K562 (cell line): ENCODE results near the gene TGM1. TPM values are rescaled to one million over a fixed set of nuclear protein-coding genes. Genes with fewer than 3 reads are reported as not detected.

Source experiments
- BHLHE40 ChIP-seq: IDR thresholded peaks from 2 replicates; pipeline ENCODE4 v1.6.1; 2011; ENCODE audit warnings: low read length, improper control_type of control experiment
- EP400 ChIP-seq: fragments of 450-650 bp; IDR thresholded peaks from 2 replicates; pipeline ENCODE4 v1.6.1; 2017; ENCODE audit warnings: antibody characterized with exemption, mild to moderate bottlenecking, moderate library complexity
- ESRRA ChIP-seq: fragments of 450-650 bp; IDR thresholded peaks from 2 replicates; pipeline ENCODE4 v1.6.1; 2014; ENCODE audit warnings: low read depth, mild to moderate bottlenecking, moderate library complexity, borderline replicate concordance
- MECOM ChIP-seq: fragments of 250-450 bp; sonication (Bioruptor Pico); IDR thresholded peaks from 2 replicates; pipeline ENCODE4 v1.8.0; 2022; ENCODE audit warnings: inconsistent platforms
- NR2F6 ChIP-seq: fragments of 450-650 bp; formaldehyde crosslinking; IDR thresholded peaks from 2 replicates; pipeline ENCODE4 v1.4.0; 2020; ENCODE audit warnings: mild to moderate bottlenecking
- RCOR1 ChIP-seq, 2 experiments: IDR thresholded peaks; 2 replicates each; pipeline ENCODE4 v1.6.1; 2012; ENCODE audit warnings: low read depth in 2 of 2, low read length in 2 of 2, borderline replicate concordance in 1 of 2, improper control_type of control experiment in 1 of 2
- SAP30 ChIP-seq: fragments of 200-600 bp; sonication (generic); IDR thresholded peaks from 2 replicates; pipeline ENCODE4 v1.6.1; 2012; ENCODE audit warnings: borderline replicate concordance, low read depth, mild to moderate bottlenecking, moderate library complexity, low read length, control low read depth, inconsistent platforms; ENCODE audit not compliant: insufficient read depth, poor library complexity, severe bottlenecking
- ZNF174 ChIP-seq: fragments of 250-450 bp; sonication (Bioruptor Pico); IDR thresholded peaks from 2 replicates; pipeline ENCODE4 v1.4.0; 2020; ENCODE audit warnings: mild to moderate bottlenecking
- polyA plus RNA-seq, 8 experiments: library from polyadenylated mRNA; depleted of rRNA in 4 of 8; stranded (reverse) in 5 of 8; unstranded in 3 of 8; fragments of >200 nt; fragmentation: Nextera tagmentation in 2 of 8; fragmentation: Illumina TruSeq in 1 of 8; extraction: Ambion mirVana in 2 of 8; extraction: Trizol in 1 of 8; gene quantifications; 2 replicates each; pipeline versions ENCODE4 v1.2.1 to v1.2.3, GENCODE V29; 2011 to 2014; ENCODE audit warnings: inconsistent platforms in 1 of 8, missing spikeins in 1 of 8
- total RNA-seq, 7 experiments: library from RNA; depleted of rRNA in 6 of 7; stranded (reverse); fragments of >200 nt in 6 of 7; fragmentation: Illumina TruSeq in 2 of 7; extraction: Trizol in 2 of 7; gene quantifications; 2 replicates each; pipeline versions ENCODE4 v1.2.1 to v1.2.3, GENCODE V29; 2011 to 2021; ENCODE audit warnings: low replicate concordance in 1 of 7
- TF ChIP-seq, protein P1 (sequence below): sonication (generic); formaldehyde crosslinking; IDR thresholded peaks from 2 replicates; pipeline ENCODE4 v1.8.1; 2023; ENCODE audit warnings: missing genetic modification reagents, mild to moderate bottlenecking, borderline replicate concordance
- TF ChIP-seq, protein P2 (sequence below): sonication (generic); formaldehyde crosslinking; IDR thresholded peaks from 2 replicates; pipeline ENCODE4 v1.8.0; 2022; ENCODE audit warnings: missing genetic modification reagents, mild to moderate bottlenecking, borderline replicate concordance
- TF ChIP-seq, protein P3 (sequence below): fragments of 250-450 bp; sonication (Bioruptor Pico); IDR thresholded peaks from 2 replicates; pipeline ENCODE4 v1.8.0; 2022; ENCODE audit warnings: moderate library complexity, mild to moderate bottlenecking, inconsistent platforms
- TF ChIP-seq, protein P4 (sequence below): fragments of 250-450 bp; sonication (Bioruptor Pico); IDR thresholded peaks from 2 replicates; pipeline ENCODE4 v1.8.0; 2022; ENCODE audit warnings: inconsistent platforms, mild to moderate bottlenecking, moderate library complexity, borderline replicate concordance
- TF ChIP-seq, protein P5 (sequence below): fragments of 250-450 bp; sonication (Bioruptor Pico); IDR thresholded peaks from 2 replicates; pipeline ENCODE4 v1.5.0; 2020; ENCODE audit warnings: mild to moderate bottlenecking, borderline replicate concordance

The TGM1 gene
- total and polyA plus RNA-seq, 9 of the 15 experiments (the other 6 are each of a cell fraction or from before 2014, with no cell fraction given), result 0.13 to 4.4 (median 0.88) TPM

DNA sequence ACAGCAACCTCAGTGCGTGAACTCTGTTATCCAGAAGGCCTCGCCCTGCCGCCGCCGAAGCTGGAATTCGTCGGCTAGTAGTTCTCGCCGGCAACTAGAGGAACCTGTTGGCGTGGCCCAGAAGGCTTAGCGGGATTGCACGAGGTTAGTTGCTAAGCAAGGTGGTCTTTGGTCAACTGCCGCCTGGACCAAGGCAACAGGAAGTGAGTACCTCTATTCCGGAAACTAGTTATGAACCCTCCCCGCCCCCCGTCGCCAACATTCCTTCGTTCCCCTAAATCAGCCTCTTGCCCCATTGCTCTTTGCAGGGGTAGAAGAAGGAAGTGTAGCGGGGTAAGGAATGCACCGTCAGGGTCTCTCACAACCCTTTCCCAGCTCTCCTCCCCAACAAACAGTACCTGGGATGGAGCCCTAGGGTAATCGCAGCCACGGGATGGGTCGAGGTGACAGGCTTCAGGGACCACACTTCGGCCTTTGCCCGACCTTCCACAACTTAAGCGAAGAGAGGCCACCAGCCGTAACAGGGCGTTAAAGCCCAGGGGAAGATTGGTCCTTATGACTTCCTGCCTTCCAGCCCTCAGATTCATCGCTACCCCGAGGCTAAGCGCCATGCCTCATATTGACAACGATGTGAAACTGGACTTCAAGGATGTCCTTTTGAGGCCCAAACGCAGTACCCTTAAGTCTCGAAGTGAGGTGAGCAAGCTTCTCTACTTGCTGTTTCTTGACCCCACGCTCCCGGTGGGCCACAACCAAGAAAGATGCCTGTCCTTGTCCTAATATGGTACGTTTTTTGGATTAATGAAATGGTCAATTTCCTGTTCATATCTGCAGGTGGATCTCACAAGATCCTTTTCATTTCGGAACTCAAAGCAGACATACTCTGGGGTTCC lies 30.1 kb downstream of the TGM1 start, which contains the start of gene GMPR2 (continued):
- TF ChIP-seq, protein P1, sequence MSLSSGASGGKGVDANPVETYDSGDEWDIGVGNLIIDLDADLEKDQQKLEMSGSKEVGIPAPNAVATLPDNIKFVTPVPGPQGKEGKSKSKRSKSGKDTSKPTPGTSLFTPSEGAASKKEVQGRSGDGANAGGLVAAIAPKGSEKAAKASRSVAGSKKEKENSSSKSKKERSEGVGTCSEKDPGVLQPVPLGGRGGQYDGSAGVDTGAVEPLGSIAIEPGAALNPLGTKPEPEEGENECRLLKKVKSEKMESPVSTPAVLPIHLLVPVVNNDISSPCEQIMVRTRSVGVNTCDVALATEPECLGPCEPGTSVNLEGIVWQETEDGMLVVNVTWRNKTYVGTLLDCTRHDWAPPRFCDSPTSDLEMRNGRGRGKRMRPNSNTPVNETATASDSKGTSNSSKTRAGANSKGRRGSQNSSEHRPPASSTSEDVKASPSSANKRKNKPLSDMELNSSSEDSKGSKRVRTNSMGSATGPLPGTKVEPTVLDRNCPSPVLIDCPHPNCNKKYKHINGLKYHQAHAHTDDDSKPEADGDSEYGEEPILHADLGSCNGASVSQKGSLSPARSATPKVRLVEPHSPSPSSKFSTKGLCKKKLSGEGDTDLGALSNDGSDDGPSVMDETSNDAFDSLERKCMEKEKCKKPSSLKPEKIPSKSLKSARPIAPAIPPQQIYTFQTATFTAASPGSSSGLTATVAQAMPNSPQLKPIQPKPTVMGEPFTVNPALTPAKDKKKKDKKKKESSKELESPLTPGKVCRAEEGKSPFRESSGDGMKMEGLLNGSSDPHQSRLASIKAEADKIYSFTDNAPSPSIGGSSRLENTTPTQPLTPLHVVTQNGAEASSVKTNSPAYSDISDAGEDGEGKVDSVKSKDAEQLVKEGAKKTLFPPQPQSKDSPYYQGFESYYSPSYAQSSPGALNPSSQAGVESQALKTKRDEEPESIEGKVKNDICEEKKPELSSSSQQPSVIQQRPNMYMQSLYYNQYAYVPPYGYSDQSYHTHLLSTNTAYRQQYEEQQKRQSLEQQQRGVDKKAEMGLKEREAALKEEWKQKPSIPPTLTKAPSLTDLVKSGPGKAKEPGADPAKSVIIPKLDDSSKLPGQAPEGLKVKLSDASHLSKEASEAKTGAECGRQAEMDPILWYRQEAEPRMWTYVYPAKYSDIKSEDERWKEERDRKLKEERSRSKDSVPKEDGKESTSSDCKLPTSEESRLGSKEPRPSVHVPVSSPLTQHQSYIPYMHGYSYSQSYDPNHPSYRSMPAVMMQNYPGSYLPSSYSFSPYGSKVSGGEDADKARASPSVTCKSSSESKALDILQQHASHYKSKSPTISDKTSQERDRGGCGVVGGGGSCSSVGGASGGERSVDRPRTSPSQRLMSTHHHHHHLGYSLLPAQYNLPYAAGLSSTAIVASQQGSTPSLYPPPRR (CRISPR knock-in tag), result no peak
- TF ChIP-seq, protein P2, sequence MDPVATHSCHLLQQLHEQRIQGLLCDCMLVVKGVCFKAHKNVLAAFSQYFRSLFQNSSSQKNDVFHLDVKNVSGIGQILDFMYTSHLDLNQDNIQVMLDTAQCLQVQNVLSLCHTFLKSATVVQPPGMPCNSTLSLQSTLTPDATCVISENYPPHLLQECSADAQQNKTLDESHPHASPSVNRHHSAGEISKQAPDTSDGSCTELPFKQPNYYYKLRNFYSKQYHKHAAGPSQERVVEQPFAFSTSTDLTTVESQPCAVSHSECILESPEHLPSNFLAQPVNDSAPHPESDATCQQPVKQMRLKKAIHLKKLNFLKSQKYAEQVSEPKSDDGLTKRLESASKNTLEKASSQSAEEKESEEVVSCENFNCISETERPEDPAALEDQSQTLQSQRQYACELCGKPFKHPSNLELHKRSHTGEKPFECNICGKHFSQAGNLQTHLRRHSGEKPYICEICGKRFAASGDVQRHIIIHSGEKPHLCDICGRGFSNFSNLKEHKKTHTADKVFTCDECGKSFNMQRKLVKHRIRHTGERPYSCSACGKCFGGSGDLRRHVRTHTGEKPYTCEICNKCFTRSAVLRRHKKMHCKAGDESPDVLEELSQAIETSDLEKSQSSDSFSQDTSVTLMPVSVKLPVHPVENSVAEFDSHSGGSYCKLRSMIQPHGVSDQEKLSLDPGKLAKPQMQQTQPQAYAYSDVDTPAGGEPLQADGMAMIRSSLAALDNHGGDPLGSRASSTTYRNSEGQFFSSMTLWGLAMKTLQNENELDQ (CRISPR knock-in tag), result no peak
- TF ChIP-seq, protein P3, sequence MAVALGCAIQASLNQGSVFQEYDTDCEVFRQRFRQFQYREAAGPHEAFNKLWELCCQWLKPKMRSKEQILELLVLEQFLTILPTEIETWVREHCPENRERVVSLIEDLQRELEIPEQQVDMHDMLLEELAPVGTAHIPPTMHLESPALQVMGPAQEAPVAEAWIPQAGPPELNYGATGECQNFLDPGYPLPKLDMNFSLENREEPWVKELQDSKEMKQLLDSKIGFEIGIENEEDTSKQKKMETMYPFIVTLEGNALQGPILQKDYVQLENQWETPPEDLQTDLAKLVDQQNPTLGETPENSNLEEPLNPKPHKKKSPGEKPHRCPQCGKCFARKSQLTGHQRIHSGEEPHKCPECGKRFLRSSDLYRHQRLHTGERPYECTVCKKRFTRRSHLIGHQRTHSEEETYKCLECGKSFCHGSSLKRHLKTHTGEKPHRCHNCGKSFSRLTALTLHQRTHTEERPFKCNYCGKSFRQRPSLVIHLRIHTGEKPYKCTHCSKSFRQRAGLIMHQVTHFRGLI, result no peak
- TF ChIP-seq NR2F6 (CRISPR knock-in tag), result no peak
- TF ChIP-seq ZNF174 (CRISPR knock-in tag), result no peak
- TF ChIP-seq MECOM (CRISPR knock-in tag), result no peak
- TF ChIP-seq, protein P4, sequence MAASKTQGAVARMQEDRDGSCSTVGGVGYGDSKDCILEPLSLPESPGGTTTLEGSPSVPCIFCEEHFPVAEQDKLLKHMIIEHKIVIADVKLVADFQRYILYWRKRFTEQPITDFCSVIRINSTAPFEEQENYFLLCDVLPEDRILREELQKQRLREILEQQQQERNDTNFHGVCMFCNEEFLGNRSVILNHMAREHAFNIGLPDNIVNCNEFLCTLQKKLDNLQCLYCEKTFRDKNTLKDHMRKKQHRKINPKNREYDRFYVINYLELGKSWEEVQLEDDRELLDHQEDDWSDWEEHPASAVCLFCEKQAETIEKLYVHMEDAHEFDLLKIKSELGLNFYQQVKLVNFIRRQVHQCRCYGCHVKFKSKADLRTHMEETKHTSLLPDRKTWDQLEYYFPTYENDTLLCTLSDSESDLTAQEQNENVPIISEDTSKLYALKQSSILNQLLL (CRISPR knock-in tag), result no peak
- peak; percentile 6 for TF ChIP-seq SAP30
- no peak for TF ChIP-seq BHLHE40
- TF ChIP-seq RCOR1 (IDR thresholded peaks at IDR 0.05; ENCODE audit: borderline replicate concordance in 1 of 2, low read depth in 2 of 2, low read length in 2 of 2), result no peak
- TF ChIP-seq ESRRA, result 0 out of 2 replicates have a peak, but pooled peaks have one; percentile 9
- TF ChIP-seq, protein P5, sequence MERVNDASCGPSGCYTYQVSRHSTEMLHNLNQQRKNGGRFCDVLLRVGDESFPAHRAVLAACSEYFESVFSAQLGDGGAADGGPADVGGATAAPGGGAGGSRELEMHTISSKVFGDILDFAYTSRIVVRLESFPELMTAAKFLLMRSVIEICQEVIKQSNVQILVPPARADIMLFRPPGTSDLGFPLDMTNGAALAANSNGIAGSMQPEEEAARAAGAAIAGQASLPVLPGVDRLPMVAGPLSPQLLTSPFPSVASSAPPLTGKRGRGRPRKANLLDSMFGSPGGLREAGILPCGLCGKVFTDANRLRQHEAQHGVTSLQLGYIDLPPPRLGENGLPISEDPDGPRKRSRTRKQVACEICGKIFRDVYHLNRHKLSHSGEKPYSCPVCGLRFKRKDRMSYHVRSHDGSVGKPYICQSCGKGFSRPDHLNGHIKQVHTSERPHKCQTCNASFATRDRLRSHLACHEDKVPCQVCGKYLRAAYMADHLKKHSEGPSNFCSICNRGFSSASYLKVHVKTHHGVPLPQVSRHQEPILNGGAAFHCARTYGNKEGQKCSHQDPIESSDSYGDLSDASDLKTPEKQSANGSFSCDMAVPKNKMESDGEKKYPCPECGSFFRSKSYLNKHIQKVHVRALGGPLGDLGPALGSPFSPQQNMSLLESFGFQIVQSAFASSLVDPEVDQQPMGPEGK, result no peak
- TF ChIP-seq EP400, result peak; percentile 68
